B cell (primary cell): ENCODE data around the gene KLF7.

ENCODE experiments used
- CTCF ChIP-seq: fragments of 200-600 bp; IDR thresholded peaks from one replicate; pipeline ENCODE4 v1.8.0; 2022; ENCODE audit warnings: antibody characterized with exemption, mild to moderate bottlenecking
- EZH2 ChIP-seq: IDR thresholded peaks from 2 replicates; pipeline ENCODE4 v1.6.1; 2012; ENCODE audit warnings: borderline replicate concordance, low read depth, mild to moderate bottlenecking, moderate library complexity, low read length; ENCODE audit not compliant: insufficient read depth, poor library complexity, severe bottlenecking

DNA sequence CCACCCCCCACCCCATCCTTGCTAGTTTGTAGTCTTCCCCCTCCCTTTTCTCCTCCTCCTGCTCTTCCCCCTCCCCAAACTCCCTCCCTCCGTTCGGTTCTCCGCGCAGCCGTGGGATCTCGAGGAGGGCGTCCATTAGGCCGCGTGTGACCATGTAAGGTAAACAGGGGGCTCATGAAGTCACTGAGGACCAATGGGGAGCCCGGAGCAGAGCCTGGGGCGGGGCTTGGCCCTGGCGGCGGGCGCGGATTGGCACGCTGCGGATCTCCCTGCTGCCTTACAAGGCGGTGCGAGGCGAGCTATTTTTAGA, 246 bp upstream of the KLF7 start:
- no peak for TF ChIP-seq CTCF
- TF ChIP-seq EZH2, result no peak
